GM23248 (cell line): ENCODE data around the gene MAP3K9.

Experiments used
- EZH2 ChIP-seq: fragments of 200-600 bp; sonication (generic); IDR thresholded peaks from 2 replicates; pipeline ENCODE4 v1.6.1; 2018; ENCODE audit warnings: antibody characterized with exemption, mild to moderate bottlenecking; ENCODE audit not compliant: insufficient read depth, poor library complexity, severe bottlenecking
- EZH2phosphoT487 ChIP-seq: fragments of 200-600 bp; sonication (generic); IDR thresholded peaks from 2 replicates; pipeline ENCODE4 v1.6.1; 2018; ENCODE audit warnings: antibody characterized with exemption, moderate library complexity, mild to moderate bottlenecking, low read depth; ENCODE audit not compliant: insufficient read depth

GRCh38 chr14:70770490-70770889 lies 38.8 kb downstream of the MAP3K9 start:
- TF ChIP-seq EZH2 (no peak), EZH2phosphoT487 (no peak)
